Neural crest cell (in vitro differentiated cells): Measurements from ENCODE around the gene UNC5C. TPM values are rescaled to one million over a fixed set of nuclear protein-coding genes. Genes with fewer than 3 reads are reported as not detected.

Experiments
- DNase-seq: peaks from one replicate; pipeline ENCODE4 v3.0.0; 2021; ENCODE audit warnings: low read depth, mixed read lengths, low spot score
- H3K27ac Mint-ChIP-seq: one replicate; pipeline ENCODE4 v1.8.0; 2021; ENCODE audit warnings: mild to moderate bottlenecking, mixed read lengths; ENCODE audit not compliant: unreplicated experiment
- H3K27me3 Mint-ChIP-seq: 2 replicates; pipeline ENCODE4 v1.8.0; 2021; ENCODE audit warnings: low read depth, mild to moderate bottlenecking, mixed read lengths
- H3K36me3 Mint-ChIP-seq: 2 replicates; pipeline ENCODE4 v1.8.0; 2021; ENCODE audit warnings: low read depth, mild to moderate bottlenecking, mixed read lengths
- H3K4me1 Mint-ChIP-seq: 2 replicates; pipeline ENCODE4 v1.8.0; 2021; ENCODE audit warnings: mixed read lengths
- H3K4me3 Mint-ChIP-seq: one replicate; pipeline ENCODE4 v1.8.0; 2021; ENCODE audit warnings: mild to moderate bottlenecking, mixed read lengths
- H3K9me3 Mint-ChIP-seq: 2 replicates; pipeline ENCODE4 v1.8.0; 2021; ENCODE audit warnings: mixed read lengths
- total RNA-seq: library from RNA; stranded (reverse); gene quantifications from 2 replicates; pipeline ENCODE4 v1.2.1, GENCODE V29; 2021
- TF ChIP-seq, protein P1 (sequence below): fragments of 200-600 bp; sonication (generic); conservative IDR thresholded peaks from 2 replicates; pipeline ENCODE4 v1.5.0; 2021; ENCODE audit warnings: antibody characterized with exemption, mild to moderate bottlenecking

UNC5C gene
- total RNA-seq, 1 donor from 2014 or later, result 6.5 TPM

DNA sequence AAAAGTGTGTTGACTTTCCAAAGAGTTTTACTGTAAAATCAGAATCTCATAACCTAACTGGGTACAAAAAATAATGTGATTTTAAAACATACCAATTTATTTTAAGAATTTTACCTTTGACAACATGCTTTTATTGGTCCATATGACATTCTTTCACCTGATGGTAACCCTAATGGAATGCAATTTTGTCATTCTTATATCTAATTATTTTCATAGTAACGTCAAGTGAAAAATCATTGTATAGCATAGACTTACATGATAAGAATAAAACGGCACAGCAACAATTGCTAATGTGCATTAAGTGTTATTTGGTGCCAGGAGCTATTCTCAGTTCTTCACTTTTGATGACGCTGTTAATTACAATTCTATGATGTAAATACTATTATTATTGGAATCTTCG, 13.6 kb downstream of the UNC5C start:
- Mint-ChIP-seq H3K4me3 (no peak overlapping the region), H3K27ac (no peak overlapping the region), H3K36me3 (no peaks in the 10 kb centered on the region), H3K27me3 (no peaks in the 10 kb centered on the region), H3K9me3 (no peaks in the 10 kb centered on the region), H3K4me1 (peaks cover 17% of the 10 kb centered on the region)
- TF ChIP-seq, protein P1, sequence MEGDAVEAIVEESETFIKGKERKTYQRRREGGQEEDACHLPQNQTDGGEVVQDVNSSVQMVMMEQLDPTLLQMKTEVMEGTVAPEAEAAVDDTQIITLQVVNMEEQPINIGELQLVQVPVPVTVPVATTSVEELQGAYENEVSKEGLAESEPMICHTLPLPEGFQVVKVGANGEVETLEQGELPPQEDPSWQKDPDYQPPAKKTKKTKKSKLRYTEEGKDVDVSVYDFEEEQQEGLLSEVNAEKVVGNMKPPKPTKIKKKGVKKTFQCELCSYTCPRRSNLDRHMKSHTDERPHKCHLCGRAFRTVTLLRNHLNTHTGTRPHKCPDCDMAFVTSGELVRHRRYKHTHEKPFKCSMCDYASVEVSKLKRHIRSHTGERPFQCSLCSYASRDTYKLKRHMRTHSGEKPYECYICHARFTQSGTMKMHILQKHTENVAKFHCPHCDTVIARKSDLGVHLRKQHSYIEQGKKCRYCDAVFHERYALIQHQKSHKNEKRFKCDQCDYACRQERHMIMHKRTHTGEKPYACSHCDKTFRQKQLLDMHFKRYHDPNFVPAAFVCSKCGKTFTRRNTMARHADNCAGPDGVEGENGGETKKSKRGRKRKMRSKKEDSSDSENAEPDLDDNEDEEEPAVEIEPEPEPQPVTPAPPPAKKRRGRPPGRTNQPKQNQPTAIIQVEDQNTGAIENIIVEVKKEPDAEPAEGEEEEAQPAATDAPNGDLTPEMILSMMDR, result no peak
- DNase-seq, result no peak

DNA sequence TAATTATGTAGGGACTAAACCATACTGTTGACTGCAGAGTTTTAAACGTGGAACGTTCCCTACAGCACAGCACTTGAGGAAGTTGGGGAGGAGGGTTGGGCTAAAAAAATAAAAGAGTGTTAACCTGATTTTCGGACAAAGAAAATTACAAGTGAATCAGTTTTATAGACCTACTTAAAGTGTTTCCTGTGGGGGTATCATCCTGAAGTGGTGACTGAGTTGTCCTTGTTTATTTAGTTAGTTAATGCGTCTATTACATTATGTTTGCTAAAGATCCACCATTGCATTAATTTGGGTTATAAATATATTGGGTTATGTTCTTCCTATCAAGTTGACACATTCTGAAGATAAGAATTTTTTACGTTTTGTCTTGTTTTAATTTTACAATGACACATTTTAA, 14.7 kb downstream of the UNC5C start:
- Mint-ChIP-seq H3K27me3 (no peaks in the 10 kb centered on the region), H3K9me3 (no peaks in the 10 kb centered on the region), H3K36me3 (no peaks in the 10 kb centered on the region), H3K4me3 (no peak overlapping the region), H3K4me1 (peaks cover 14% of the 10 kb centered on the region), H3K27ac (no peak overlapping the region)
- TF ChIP-seq, protein P1, result no peak
- DNase-seq, result no peak

GRCh38 chr4:95533254-95533653, 15.5 kb downstream of the UNC5C start:
- Mint-ChIP-seq H3K36me3 (no peaks in the 10 kb centered on the region), H3K27me3 (no peaks in the 10 kb centered on the region), H3K4me1 (peaks cover 9% of the 10 kb centered on the region), H3K4me3 (no peak overlapping the region), H3K27ac (no peak overlapping the region), H3K9me3 (no peaks in the 10 kb centered on the region)
- TF ChIP-seq, protein P1, result no peak
- no peak for DNase-seq

- Mint-ChIP-seq H3K27me3 (no peaks in the 10 kb centered on the region), H3K4me1 (peaks cover 2% of the 10 kb centered on the region), H3K4me3 (no peak overlapping the region), H3K36me3 (no peaks in the 10 kb centered on the region), H3K9me3 (no peaks in the 10 kb centered on the region), H3K27ac (no peak overlapping the region)
- DNase-seq, result no peak
- TF ChIP-seq, protein P1, result no peak
Observed at GRCh38 chr4:95532305-95532704, 16.5 kb downstream of the UNC5C start.

DNA sequence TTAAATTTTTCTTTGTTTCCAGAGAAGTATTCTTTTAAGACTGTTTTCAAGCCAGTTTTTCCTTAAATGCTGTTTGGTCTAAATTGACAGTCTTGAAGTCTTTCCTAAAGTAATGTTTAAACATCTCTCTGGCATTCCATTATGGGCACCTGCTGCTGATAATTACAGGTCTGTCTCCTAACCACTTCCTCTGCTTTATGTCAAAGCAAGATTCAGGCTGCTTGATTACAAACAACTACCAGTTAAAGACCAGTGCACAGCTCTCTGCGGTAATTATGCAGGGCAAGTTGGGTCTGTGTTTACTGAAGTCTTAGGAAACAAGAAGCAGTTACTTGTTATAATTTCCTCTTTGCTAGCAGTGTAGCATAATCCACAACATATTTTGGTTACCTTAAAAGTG, 17.6 kb downstream of the UNC5C start:
- H3K4me1 Mint-ChIP-seq, result no peaks in the 10 kb centered on the region
- no peak for DNase-seq
- TF ChIP-seq, protein P1, result no peak
- H3K27me3 Mint-ChIP-seq, result no peaks in the 10 kb centered on the region
- no peak overlapping the region for H3K27ac Mint-ChIP-seq
- no peak overlapping the region for H3K4me3 Mint-ChIP-seq
- H3K9me3 Mint-ChIP-seq, result no peaks in the 10 kb centered on the region
- no peaks in the 10 kb centered on the region for H3K36me3 Mint-ChIP-seq

GRCh38 chr4:95529946-95530345, 18.8 kb downstream of the UNC5C start:
- no peaks in the 10 kb centered on the region for H3K4me1 Mint-ChIP-seq
- TF ChIP-seq, protein P1, result no peak
- no peaks in the 10 kb centered on the region for H3K9me3 Mint-ChIP-seq
- H3K36me3 Mint-ChIP-seq, result no peaks in the 10 kb centered on the region
- no peak overlapping the region for H3K27ac Mint-ChIP-seq
- H3K4me3 Mint-ChIP-seq, result no peak overlapping the region
- H3K27me3 Mint-ChIP-seq, result no peaks in the 10 kb centered on the region
- DNase-seq, result no peak
